Sigmoid colon (tissue), 7 donors: ENCODE data around the gene TDRKH. TPM values are rescaled to one million over a fixed set of nuclear protein-coding genes. Genes with fewer than 3 reads are reported as not detected.

Source experiments
- DNase-seq: peaks from one replicate; pipeline ENCODE4 v3.0.0-alpha.2; 2019
- H3K27ac ChIP-seq, 4 donors: fragments of 200-600 bp; sonication (generic); one replicate each; pipeline ENCODE4 v1.5.1; 2016 to 2019; ENCODE audit warnings: mild to moderate bottlenecking in 1 of 4
- H3K27me3 ChIP-seq, 3 donors: fragments of 200-600 bp; sonication (generic); one replicate each; pipeline ENCODE4 v1.5.1; 2019; ENCODE audit warnings: mild to moderate bottlenecking in 1 of 3
- H3K36me3 ChIP-seq, 4 donors: fragments of 200-600 bp; sonication (generic); one replicate each; pipeline ENCODE4 v1.5.1; 2016 to 2019
- H3K4me1 ChIP-seq, 4 donors: fragments of 200-600 bp; sonication (generic); one replicate each; pipeline ENCODE4 v1.5.1; 2017 to 2019
- H3K4me3 ChIP-seq, 4 donors: fragments of 200-600 bp; sonication (generic); one replicate each; pipeline ENCODE4 v1.5.1; 2017 to 2019; ENCODE audit warnings: mild to moderate bottlenecking in 2 of 4, moderate library complexity in 1 of 4
- H3K9me3 ChIP-seq, 4 donors: fragments of 200-600 bp in 3 of 4; sonication (generic) in 3 of 4; one replicate each; pipeline versions ENCODE4 v1.5.1 to v1.6.1; 2013 to 2019
- CTCF ChIP-seq, 4 experiments: fragments of 450-650 bp in 3 of 4; fragments of 200-600 bp in 1 of 4; IDR thresholded peaks; one replicate each; pipeline ENCODE4 v1.5.1; 2016 to 2019; ENCODE audit warnings: antibody characterized with exemption in 4 of 4, mild to moderate bottlenecking in 3 of 4, moderate library complexity in 2 of 4
- EP300 ChIP-seq, 4 donors: sonication (generic); formaldehyde crosslinking; IDR thresholded peaks; one replicate each; pipeline ENCODE4 v1.6.1; 2017; ENCODE audit warnings: antibody characterized with exemption in 4 of 4
- POLR2A ChIP-seq, 2 donors: fragments of 450-650 bp; IDR thresholded peaks; one replicate each; pipeline ENCODE4 v1.6.1; 2016; ENCODE audit warnings: antibody characterized with exemption in 2 of 2, mild to moderate bottlenecking in 2 of 2, moderate library complexity in 2 of 2
- POLR2AphosphoS5 ChIP-seq, 4 donors: sonication (generic); formaldehyde crosslinking; IDR thresholded peaks; one replicate each; pipeline ENCODE4 v1.6.1; 2017; ENCODE audit warnings: antibody characterized with exemption in 4 of 4
- WGBS, 2 donors: extraction: QIAGEN DNeasy Blood & Tissue Kit; methylation state at CpG; one replicate each; pipeline ENCODE4 v1.1.7; 2013; 5-methylcytosine and 5-hydroxymethylcytosine counted together
- intact Hi-C: fragments of 100-400 bp; cut with DNase I; formaldehyde crosslinking; loops from one replicate; pipeline ENCODE4 v1.15.1; 2023
- polyA plus RNA-seq, 3 donors: library from polyadenylated mRNA; stranded (reverse); fragments of 200-250 nt; gene quantifications; one replicate each; pipeline ENCODE4 v1.2.3, GENCODE V29; 2013
- total RNA-seq, 4 donors: library from RNA; depleted of rRNA; stranded (reverse); fragments of >200 nt; gene quantifications; one replicate each; pipeline ENCODE4 v1.1.0, GENCODE V29; 2016
- donor health status: healthy with polysubstance abuse.
- donor health status: Bipolar disorder and iron deficiency.
- donor health status: healthy.

Gene TDRKH
- total and polyA plus RNA-seq, 7 donors, result 1.8 to 5.5 (median 3.9) TPM

- no peaks in the 10 kb centered on the region for H3K9me3 ChIP-seq
- H3K36me3 ChIP-seq, result no peaks in the 10 kb centered on the region
- H3K27ac ChIP-seq, result no peak overlapping the region
- intact Hi-C loops, result no loop called here
- 71 to 72% methylated on average over 8 of the region's 8 CpGs for WGBS, 2 donors
- DNase-seq, result no peak
- H3K27me3 ChIP-seq, result peaks cover 0 to 38% (median 0%) of the 10 kb centered on the region in 3 donors
- no peaks in the 10 kb centered on the region for H3K4me1 ChIP-seq
- TF ChIP-seq POLR2A (IDR thresholded peaks at IDR 0.05) (no peak), CTCF (IDR thresholded peaks at IDR 0.05) (no peak), POLR2AphosphoS5 (IDR thresholded peaks at IDR 0.05) (no peak), EP300 (IDR thresholded peaks at IDR 0.05) (no peak)
- no peak overlapping the region for H3K4me3 ChIP-seq
Measured at GRCh38 chr1:151800830-151801229, 10.5 kb upstream of the TDRKH start.

GRCh38 chr1:151799179-151800022, 9.1 kb upstream of the TDRKH start:
- peaks cover 0 to 32% (median 0%) of the 10 kb centered on the region in 3 donors for H3K27me3 ChIP-seq
- H3K9me3 ChIP-seq, result no peaks in the 10 kb centered on the region
- WGBS, 2 donors, result 69 to 81% methylated on average over 9 of the region's 9 CpGs
- TF ChIP-seq POLR2A (IDR thresholded peaks at IDR 0.05) (no peak), CTCF (IDR thresholded peaks at IDR 0.05) (no peak), POLR2AphosphoS5 (IDR thresholded peaks at IDR 0.05) (no peak), EP300 (IDR thresholded peaks at IDR 0.05) (no peak)
- intact Hi-C loops, result no loop called here
- no peak overlapping the region for H3K27ac ChIP-seq
- no peak overlapping the region for H3K4me3 ChIP-seq
- DNase-seq, result peak; percentile 10
- H3K4me1 ChIP-seq, result no peaks in the 10 kb centered on the region
- no peaks in the 10 kb centered on the region for H3K36me3 ChIP-seq

- intact Hi-C loops, result no loop called here
Measured at GRCh38 chr1:151798571-151798970, 8.3 kb upstream of the TDRKH start.

GRCh38 chr1:151790940-151791651, 796 bp upstream of the TDRKH start:
- H3K27ac ChIP-seq, result peak overlapping the region; percentile 58 to 81 (median 76)
- intact Hi-C loops, result no loop called here
- WGBS, 2 donors, result 1% methylated on average over 52 of the region's 52 CpGs

More at GRCh38 chr1:151798571-151798970, 8.3 kb upstream of the TDRKH start:
- 91 to 92% methylated on average over 5 of the region's 5 CpGs for WGBS, 2 donors
- DNase-seq, result no peak
- Histone ChIP-seq H3K4me3 (no peak overlapping the region), H3K4me1 (no peaks in the 10 kb centered on the region), H3K36me3 (no peaks in the 10 kb centered on the region), H3K9me3 (no peaks in the 10 kb centered on the region), H3K27ac (no peak overlapping the region), H3K27me3 (peaks cover 0 to 28% (median 0%) of the 10 kb centered on the region in 3 donors)
- TF ChIP-seq EP300 (IDR thresholded peaks at IDR 0.05) (no peak), POLR2AphosphoS5 (IDR thresholded peaks at IDR 0.05) (no peak), POLR2A (IDR thresholded peaks at IDR 0.05) (no peak), CTCF (IDR thresholded peaks at IDR 0.05) (no peak)

More at GRCh38 chr1:151790940-151791651, 796 bp upstream of the TDRKH start:
- Histone ChIP-seq H3K4me3 (peak overlapping the region; percentile 44 to 91 (median 72)), H3K36me3 (no peaks in the 10 kb centered on the region), H3K4me1 (peaks cover 0 to 22% (median 12%) of the 10 kb centered on the region in 4 donors), H3K9me3 (no peaks in the 10 kb centered on the region), H3K27me3 (no peaks in the 10 kb centered on the region)
- DNase-seq, result no peak
- TF ChIP-seq CTCF (IDR thresholded peaks at IDR 0.05), result no peak
- TF ChIP-seq POLR2AphosphoS5 (IDR thresholded peaks at IDR 0.05), result no peak
- no peak for TF ChIP-seq EP300 (IDR thresholded peaks at IDR 0.05)
- TF ChIP-seq POLR2A (IDR thresholded peaks at IDR 0.05), result no peak
